Activated T-cell treated with anti-CD3 and anti-CD28 coated beads for 1 hour (primary cell): ENCODE measurements around the gene PRIMA1.

Source experiments
- DNase-seq: peaks from one replicate; pipeline ENCODE4 v3.0.0-alpha.2; 2020; ENCODE audit warnings: low read depth

Gene PRIMA1

DNA sequence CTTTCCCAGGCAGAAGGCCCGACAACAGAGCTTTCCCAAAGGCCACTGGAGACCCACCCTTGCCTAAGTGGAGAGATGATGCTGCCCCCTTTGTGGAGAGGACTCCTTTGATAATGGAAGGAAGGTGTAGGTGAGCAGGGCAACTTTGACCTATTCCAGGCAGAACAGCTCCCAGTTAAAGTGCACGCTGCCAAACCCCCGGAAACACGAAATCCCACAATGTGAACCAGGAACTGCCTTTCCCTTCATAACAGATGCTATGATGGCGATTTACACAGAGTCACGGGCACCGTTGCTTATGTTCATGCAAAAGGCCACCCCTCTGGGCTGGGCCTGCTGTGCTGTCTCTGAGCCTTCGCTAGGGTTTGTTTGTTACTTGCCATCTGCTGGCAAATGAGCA lies 34.6 kb downstream of the PRIMA1 start:
- no peak for DNase-seq

DNA sequence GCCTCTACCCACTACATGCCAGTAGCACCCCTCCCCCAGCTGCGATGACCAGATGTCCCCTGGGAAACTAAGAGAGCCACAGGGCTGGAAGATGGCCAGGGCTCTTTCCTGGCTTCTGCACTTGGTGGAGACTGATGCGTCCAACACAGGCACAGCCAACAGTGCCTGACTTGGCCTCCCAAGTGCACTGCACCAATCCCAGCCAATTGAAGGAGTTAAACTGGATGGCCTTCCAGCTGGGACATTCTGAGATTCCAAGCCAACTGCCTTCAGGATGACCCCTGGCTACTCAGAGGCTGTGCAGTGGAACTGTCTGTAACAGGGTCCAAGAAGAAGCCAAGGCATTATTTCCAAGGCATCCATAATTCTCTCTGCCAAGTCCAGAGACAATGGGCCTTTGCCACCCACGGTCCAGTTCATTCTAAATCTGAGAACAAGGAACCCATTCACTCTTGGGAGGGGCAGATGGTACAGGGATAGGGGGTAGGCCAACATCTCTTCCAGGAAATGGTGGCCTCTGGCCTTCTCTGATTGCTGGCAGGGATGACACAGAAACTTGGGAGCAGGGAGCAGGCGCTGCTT lies 35.2 kb downstream of the PRIMA1 start:
- DNase-seq: no peak

DNA sequence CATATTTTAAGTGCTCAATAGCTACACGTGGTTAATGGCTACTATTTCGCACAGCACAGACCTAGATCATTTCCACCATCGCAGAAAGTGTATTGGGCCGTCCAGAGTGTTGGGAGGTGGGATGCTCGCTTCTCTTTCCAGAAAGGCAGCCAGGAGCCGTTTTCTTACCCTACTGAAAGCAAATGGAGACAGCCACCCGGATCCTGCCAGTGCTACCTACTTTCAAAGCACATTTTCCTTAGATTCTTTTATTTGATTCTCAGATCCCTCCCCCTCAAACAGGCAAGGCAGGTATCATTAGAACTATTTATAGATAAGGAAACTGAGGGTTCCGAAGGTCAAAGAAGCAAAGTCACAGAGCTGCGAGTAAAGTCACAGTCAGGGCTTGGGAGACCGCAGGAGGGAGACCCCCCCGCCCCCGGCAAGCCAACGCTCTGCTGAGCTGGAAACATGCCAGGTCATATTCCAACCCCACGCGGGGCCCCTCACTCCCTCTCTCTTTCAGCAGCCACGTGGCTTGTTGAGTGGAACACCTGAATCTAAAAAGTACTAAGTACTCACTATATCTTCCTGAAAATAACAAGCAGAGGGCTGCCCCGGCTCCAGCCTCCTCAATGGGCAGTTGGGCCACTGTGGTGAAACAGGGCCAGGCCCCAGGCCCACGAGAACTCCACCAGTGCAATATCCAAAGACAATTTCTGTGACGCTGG lies 36.2 kb downstream of the PRIMA1 start:
- no peak for DNase-seq

DNA sequence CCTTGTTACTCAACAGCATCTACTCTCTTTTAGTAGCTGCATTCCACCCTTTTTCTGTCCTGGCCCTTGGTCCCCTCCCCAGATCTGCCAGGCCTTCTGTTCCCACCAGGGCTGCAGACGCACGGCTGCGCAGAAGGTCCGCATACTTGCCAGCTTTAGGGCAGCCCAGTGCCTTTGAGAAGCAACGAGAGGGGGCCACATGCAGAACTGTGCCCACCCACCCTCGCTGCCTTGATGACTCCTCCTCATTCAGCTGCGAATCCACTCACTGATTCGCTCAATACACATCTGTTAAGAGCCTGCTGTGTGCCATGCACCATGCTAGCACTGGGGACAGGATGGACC lies 39.2 kb downstream of the PRIMA1 start:
- DNase-seq: no peak

DNA sequence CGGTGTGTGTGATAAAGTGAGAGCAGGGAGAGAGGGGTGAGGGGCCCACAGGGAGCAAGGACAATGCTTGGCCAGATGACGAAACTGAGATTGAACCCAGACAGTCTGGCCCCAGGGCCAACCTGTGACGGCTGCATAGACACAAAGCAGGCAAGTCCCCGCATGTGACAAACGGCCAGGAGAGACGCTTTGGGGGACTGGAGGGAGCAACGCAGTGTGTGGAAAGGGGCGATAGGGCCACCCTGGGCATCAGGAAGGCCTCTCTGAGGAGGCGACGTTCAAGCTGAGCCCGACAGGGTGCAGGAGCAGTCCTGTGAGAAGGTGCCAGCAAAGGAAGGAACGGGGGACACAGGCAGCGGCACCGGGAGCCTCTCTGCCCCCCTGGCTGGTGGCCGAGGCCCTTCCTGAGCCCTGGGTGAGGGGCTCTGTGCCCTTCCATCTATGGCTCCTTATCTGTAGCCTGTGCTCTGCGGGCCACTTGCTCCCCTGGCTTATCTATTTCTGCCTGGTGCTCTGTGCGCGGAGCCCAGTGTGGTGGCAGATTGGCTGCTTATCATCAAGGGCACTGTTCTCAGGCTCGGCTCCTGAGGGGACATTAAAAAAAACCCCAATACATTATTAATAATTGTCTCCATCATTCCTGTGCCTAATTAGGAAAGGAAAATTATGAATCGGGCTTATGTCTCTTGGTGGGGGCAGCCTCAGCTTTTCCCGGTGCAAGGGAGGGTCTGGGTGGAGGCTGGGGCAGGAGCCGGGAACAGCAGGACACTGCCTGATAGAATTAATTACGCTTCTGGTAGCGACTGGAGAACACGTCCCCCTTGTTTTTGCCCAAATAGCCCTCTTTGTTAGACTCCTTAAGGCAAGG lies 39.8 kb downstream of the PRIMA1 start:
- no peak for DNase-seq

DNA sequence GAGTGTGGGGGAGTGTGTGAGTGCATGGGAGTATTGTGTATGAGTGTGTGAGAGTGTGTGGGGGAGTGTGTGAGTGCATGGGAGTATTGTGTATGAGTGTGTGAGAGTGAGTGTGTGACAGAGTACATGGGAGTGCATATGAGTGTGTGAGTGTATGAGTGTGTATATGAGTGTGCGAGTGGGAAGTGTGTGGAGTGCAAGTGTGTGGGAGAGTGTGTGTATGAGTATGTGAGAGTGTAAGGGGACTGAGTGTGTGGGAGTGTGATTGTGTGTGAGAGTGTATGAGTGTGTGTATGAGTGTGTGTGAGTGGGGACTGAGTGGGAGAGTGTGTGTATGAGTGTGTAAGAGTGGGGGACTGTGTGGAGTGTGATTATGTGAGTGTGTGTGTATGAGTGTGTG lies 40.7 kb downstream of the PRIMA1 start:
- DNase-seq: no peak

DNA sequence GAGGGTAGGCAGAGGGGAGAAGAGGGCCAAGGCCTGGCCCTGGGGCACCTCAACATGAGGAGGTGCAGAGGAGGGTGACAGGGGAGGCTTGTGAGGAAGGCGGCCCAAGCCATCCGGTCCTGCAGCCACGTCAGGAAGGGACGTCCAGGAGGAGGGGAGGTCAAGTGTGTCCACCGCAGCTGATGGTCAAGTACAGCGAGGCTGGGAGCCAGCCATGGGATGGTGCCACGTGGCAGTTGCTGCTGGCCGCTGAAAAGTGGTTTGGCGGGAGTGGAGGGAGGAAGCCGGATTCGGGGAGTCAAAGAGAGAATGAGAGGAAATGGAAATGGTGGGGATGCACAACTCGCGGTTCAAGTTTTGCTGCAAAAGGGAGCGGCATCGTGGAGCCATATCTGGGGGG lies 41.2 kb downstream of the PRIMA1 start:
- no peak for DNase-seq

DNA sequence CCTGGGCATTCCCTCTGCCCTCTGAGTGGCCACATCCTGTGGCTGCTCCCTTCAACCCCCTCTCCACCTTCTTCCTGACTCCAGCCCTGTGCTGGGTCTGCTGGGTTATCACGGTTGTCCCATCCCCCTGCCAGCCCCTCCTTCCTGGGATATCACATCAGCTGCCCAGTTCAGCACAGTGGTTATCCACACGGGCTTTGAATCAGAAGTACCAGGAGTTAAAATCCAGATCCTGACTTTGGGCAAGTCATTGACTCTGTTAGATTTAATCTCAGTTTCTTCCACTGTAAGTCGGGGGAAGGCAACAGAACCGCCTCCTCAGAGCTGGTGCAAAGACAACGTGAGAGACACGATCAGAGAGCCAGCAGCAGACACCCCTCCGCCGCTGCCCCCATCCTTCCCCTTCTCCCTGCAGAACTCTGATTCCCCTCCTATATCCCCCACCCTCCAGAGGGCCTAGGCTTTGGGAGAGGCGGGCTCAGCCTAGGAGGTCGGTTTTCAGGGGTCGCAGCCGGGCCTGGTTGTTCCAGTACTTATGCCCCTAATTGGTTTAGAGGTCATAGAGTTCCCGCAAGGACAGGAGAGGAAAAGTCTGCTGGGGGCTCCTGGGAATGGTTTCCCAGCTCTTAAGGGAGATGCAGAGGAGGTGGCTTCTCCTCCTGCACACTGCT lies 42.5 kb downstream of the PRIMA1 start:
- no peak for DNase-seq

DNA sequence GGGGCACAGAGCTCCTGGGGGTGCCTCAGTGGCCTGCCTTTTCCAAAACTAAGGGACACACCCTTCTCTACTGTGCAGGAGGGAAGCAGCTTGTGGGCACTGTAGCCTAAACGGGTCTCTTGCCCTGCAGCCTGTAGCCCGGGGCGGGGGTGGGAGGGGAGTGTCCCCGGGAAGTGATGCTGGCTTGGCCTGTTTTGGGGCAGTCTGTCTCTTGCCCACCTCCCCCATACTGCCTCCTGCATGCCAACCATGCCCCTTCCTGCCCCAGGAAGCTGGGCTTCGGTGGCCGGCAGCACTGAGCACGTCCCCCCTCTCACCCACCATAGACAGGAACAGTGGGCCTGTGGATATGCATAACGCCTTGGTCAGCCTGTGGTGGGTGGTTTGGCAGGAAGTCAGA lies 43.4 kb downstream of the PRIMA1 start:
- DNase-seq: no peak

DNA sequence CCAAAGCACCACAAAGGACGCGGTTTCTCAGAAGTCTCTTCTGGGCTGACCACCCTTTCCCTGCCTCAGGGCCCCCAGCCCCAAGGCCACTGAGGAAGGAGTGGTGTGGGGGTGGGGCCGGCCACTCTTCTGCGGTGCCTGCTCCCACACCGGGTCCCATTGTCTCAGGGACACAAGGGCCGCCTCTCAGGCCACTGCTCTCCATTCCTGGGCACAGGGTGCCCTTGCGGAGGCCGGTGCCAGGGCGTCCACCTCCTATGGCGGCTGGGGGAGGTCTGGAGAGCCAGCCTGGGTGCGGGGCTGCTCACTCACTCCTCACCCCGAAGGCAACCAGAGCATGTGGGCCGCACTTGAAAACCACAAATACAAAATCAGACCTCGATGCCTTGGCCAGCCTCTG lies 44.1 kb downstream of the PRIMA1 start:
- no peak for DNase-seq

DNA sequence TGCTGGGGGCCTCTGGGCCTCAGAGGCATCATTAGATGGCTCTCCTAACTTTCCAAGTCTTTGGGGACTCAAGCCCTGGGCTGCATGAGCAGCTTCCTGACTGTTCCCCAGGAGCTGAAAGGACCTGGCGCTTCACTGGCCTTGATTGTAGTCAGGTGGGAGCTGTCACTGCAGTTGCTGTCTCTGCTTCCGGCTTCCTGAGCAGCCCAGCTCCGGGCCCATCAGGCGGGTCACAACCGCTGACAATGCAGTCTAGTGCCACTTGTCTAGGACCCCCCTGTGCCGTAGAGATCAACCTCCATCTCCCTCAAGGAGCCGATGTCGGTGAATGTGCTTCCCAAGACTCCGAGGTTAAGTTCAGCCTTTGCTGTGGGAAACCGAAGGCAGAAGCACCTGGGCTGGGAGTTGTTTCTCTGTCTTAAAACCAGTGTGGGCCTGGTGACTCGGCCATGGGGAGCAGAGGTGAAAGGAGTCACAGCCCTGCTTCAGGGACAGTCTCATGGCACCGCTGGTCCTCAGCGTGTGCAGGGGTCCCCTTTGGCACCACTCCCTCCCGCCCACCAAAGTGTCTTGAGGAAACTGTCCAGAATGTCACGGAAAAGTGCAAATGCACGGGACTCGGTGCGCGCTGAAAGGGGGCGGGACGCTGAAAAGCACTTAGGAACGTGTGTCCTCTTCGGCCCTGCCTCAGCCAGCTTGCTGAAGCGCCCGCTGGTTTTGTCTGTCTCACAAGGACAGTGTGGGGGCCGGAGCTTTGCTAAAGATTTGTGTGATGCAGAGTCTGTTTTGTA lies 44.8 kb downstream of the PRIMA1 start:
- DNase-seq: no peak

DNA sequence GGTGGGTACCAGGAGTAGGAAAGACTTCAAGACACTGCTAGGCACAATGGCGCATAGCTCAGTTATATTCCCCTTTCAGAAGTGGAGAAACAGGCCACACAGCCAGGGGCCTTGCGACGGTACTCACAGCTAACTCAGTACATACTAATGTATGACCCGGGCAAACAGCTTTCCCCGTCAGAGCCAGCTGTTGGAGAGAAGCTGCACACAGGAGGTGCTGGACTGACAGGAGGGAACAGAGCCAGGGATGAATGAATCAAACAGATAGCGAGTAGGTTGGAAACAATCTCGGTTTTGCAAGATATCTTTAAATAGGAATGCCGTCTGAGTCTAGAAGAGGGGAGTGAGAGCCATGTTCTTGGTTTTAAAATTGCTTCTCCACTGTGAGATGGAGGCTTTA lies 45.5 kb downstream of the PRIMA1 start:
- no peak for DNase-seq

DNA sequence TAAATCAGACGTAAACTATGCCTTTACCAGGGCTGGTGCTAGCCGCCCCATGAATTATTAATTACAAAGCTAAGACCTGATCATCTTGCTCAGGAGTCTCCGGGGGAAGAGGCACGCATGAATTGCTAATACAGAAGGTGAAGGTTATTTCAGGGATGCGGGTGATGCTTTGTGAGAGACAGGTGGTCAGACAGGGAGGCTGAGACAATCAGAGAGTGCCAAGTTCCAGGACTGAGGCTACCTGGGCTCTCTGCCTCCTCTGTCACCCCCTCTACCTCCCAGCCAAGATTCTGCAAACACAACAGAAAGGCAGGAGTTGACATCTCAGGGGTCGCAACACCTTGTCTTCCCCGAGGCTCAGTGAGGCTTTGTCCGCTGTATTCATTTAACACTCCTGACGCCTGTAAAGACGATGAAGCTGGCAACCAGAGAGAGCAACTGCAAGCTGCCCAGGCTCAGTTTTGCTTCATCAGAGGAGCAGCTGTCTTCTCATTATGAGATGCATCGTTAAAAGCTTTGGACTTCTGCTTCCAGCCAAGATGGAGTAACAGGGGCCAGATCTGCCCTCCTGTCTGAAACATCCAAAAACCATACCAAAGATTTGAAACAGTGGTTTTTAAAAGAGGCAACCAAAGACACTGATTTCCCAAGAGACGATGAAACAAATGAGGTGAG lies 46.6 kb downstream of the PRIMA1 start:
- DNase-seq: no peak

DNA sequence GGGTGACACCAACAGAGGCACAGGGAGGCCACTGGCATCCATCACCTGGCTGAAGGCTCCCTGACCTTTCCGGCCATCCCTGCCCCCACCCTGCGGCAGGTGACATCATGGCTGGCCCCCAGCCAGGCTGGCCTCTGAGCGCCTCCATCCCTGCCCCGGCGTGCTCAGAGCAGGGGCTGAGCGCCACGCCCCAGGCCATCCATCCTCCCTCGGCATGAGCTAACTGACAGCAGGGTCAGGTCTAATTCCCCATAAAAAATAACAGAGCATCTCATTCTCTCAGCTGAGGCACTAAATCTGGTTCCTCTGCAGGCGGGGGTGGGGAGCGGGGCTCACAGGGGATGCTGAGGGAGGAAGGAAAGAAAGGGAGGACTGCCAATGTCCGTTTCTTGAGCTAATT lies 50.7 kb downstream of the PRIMA1 start:
- DNase-seq: no peak

DNA sequence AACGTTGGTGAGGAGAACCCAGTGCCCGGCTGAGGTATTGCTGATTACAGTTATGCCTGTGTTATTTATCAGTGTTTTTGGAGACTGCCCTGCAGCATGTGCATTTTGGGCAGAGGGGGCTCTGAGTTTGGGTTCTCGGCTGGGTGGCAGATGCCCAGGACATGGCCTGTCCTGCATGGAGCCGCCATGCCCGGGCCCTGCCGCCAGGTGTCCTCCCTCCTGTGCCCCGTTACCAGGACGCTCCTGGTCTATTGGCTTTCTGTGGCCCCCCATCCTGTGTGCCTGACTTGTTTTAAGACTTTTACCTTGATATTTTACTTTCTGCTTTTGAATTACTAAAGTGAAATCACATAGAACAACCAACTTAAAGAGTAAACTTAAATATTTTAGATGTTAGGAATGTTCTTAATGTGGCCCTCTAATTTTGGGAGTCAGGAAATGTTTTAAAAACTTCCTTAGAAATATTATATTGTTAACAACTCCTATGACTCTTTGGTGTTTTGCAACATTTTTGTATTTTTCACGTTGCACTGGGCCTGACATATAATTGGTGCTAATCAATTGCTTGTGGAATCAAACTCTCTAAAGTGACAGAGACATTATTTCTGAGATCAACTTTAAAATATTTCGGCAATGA lies 51.8 kb downstream of the PRIMA1 start:
- no peak for DNase-seq

DNA sequence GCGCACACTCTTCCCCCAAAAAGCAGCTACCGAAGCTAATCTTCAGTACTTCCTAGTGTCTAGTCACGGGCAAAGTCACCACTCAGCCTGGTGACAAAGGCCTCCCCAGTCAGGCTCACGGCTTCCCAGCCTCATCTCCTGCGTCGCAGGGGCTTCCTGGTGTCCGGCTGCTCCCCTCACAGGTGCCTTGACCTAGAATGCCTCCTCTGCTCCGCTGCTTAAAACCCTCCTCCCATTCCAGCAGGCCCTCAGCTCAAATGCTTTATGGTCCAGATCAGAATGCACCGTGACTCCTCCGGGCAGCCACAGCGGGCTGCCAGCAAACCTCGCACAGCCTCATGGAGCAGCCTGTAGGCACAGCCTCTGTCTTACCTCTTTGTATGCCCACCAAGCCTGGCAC lies 53.1 kb downstream of the PRIMA1 start:
- no peak for DNase-seq

DNA sequence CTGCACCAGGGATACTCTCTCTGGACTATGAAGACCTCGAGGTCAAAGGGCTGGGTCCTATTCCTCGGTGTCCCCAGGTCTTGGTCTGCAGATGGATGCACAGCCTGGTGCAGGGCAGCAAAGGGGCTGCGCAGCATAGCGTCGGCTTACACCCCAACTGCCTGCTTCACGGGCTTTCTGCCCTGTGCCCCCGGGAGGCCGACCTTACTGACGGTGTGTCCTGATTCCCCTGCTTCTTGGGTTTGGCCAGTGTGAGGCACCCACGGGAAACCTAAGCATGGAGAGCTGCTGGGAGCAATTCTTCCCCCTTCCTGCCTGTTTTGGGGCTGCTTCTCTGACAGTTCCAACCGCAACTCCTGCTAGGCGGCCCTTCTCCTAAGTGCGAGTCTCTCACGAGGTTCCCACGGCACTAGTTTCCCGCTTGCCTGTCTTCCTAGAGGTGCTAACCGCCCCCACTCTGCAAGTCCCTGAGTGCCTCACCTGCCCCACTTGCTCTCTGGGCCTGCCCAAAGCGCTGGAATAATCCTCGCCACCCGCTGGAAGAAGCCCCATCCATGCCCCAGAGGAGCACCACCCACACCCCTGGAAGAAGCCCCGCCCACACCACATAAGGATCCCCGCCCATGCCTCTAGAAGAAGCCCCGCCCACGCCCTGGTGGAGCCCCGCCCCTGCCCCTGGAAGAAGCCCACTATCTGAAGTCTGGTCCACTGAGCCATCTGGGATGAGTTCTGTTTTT lies 54.0 kb downstream of the PRIMA1 start:
- no peak for DNase-seq

DNA sequence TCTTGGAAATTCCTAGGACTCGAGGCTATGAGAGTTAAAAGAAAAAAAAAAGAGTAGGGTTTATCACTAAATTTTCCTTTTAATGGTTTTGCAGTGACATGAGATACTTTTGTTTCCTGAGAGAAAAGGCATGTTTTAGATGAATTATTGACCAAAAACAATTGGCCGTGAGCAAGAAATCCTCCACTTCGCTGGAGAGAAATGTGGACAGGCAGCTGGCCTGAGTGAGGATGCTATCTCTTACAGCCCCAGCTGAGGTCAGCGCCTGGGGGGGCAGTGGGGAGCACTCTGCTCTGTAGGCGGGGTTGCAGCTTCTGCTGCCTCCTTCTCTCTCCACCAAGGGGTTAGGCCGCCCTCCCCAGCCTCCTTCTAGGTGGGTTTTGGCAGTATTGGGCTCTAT lies 54.7 kb downstream of the PRIMA1 start:
- no peak for DNase-seq

DNA sequence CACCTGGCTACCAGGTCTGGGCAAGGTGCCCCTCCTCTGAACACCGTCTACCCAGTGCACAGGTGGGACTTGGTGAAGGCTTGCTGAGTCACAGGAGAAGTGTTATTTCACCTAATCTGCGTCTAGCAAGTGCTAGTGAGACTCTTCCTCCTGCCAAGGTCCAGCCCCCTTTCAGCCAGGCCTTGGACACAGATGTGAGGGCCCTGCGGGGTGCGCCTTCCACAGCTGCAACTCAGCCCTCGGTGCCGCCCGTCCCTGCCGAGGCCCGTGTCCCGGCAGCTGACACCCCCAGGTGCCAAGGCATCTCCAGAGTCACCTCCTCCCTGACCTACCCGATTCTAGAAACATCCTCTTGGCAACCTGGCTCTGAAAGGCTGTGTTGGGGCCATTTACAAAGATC lies 55.1 kb downstream of the PRIMA1 start:
- DNase-seq: no peak

DNA sequence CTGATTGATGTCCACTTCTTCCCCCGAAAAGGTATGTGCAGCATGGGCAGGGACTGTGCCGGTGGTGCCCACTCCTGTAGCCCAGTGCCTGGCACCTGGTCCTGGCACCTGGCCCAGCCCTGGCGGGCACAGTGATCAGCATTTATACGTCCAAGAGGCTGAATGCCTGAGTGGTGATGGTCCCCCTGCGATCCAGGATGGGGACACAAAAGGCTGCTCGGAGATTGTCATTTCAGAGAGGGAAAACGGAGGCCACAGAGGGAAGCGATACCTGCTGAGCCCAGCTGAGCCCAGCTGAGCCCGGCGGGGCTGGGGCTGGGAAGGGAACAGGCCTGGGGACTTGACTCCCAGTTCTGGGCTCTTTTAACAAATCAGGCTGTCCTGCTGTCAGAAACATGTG lies 55.8 kb downstream of the PRIMA1 start:
- no peak for DNase-seq
